Activated CD8-positive, alpha-beta T cell treated with anti-CD3 and anti-CD28 coated beads for 36 hours (primary cell): Measurements from ENCODE around the gene TNNI3K. TPM values are rescaled to one million over a fixed set of nuclear protein-coding genes. Genes with fewer than 3 reads are reported as not detected.

Experiments
- ATAC-seq: fragments of 200-7000 bp; cut with Tn5 transposase; one replicate; pipeline ENCODE4 v1.10.0; 2021; ENCODE audit warnings: mild to moderate bottlenecking, moderate library complexity
- CTCF ChIA-PET: fragments of 350-600 bp; sonication (Branson Sonifier 250); formaldehyde crosslinking; loops from one replicate; lab custom pipeline; 2021; ENCODE audit warnings: antibody characterized with exemption; lab: Charles Lee
- POLR2A ChIA-PET: fragments of 350-600 bp; sonication (Branson Sonifier 250); formaldehyde crosslinking; loops from one replicate; lab custom pipeline; 2021; ENCODE audit warnings: antibody characterized with exemption; lab: Charles Lee
- DNase-seq: peaks from one replicate; pipeline ENCODE4 v3.0.0-alpha.2; 2020
- H3K27ac Mint-ChIP-seq: one replicate; pipeline ENCODE4 v1.8.0; 2021; ENCODE audit warnings: mild to moderate bottlenecking, mixed read lengths
- H3K27me3 Mint-ChIP-seq: one replicate; pipeline ENCODE4 v1.8.0; 2021; ENCODE audit warnings: mixed read lengths
- H3K36me3 Mint-ChIP-seq: one replicate; pipeline ENCODE4 v1.8.0; 2021; ENCODE audit warnings: low read depth, mixed read lengths
- H3K4me1 Mint-ChIP-seq: one replicate; pipeline ENCODE4 v1.8.0; 2021; ENCODE audit warnings: low read depth, mixed read lengths
- H3K4me3 Mint-ChIP-seq: one replicate; pipeline ENCODE4 v1.8.0; 2021; ENCODE audit warnings: mild to moderate bottlenecking, moderate library complexity, mixed read lengths
- H3K9me3 Mint-ChIP-seq: one replicate; pipeline ENCODE4 v1.8.0; 2021; ENCODE audit warnings: mixed read lengths
- CTCF ChIP-seq: fragments of 200-600 bp; IDR thresholded peaks from one replicate; pipeline ENCODE4 v1.8.0; 2022; ENCODE audit warnings: antibody characterized with exemption, mild to moderate bottlenecking
- intact Hi-C: fragments of 100-400 bp; cut with micrococcal nuclease; formaldehyde crosslinking; loops from one replicate; pipeline ENCODE4 v1.10.0; 2022
- total RNA-seq, 2 experiments: library from RNA; stranded (reverse); gene quantifications; one replicate each; pipeline ENCODE4 v1.2.3, GENCODE V29; 2021

TNNI3K gene
- total RNA-seq, 2 experiments from 2014 or later, result 0.52 TPM; not detected in 1

- Mint-ChIP-seq H3K4me3 (no peak overlapping the region), H3K4me1 (no peaks in the 10 kb centered on the region), H3K9me3 (no peaks in the 10 kb centered on the region), H3K27ac (no peak overlapping the region), H3K36me3 (no peaks in the 10 kb centered on the region), H3K27me3 (no peaks in the 10 kb centered on the region)
- TF ChIP-seq CTCF, result no peak
- CTCF ChIA-PET, result no interaction called here
- intact Hi-C loops, result no loop called here
- DNase-seq (no peak), ATAC-seq (no peak)
- POLR2A ChIA-PET, result no interaction called here
These were observed 157.7 kb downstream of the TNNI3K start for GRCh38 chr1:74392840-74393239.

DNA sequence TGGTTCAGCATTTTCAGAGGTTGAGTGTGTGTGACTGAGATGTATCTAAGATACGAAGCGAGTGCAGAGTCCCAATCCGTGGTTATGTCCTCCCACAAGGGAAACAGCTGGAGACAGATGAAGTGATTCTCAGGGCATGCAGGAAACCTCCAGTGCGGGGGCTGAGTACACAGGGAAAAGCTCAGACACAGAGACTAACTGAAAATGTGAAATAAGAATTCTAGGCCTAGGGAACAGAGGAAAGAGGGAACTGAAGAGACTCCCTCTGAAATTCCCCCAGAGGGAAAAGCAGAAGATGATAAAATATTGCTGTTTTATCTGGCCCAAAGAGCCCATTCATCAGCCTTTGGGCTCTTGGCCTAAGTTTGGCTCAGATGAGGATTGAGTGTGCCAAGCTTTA, 160.4 kb downstream of the TNNI3K start:
- H3K27ac Mint-ChIP-seq, result no peak overlapping the region
- no peaks in the 10 kb centered on the region for H3K9me3 Mint-ChIP-seq
- H3K4me1 Mint-ChIP-seq, result no peaks in the 10 kb centered on the region
- no peak for DNase-seq
- no peaks in the 10 kb centered on the region for H3K36me3 Mint-ChIP-seq
- H3K4me3 Mint-ChIP-seq, result no peak overlapping the region
- POLR2A ChIA-PET, result no interaction called here
- intact Hi-C loops, result no loop called here
- CTCF ChIA-PET, result no interaction called here
- H3K27me3 Mint-ChIP-seq, result no peaks in the 10 kb centered on the region
- no peak for ATAC-seq
- TF ChIP-seq CTCF, result no peak

GRCh38 chr1:74396462-74396861, 161.3 kb downstream of the TNNI3K start:
- intact Hi-C loops, result no loop called here
- Mint-ChIP-seq H3K4me1 (no peaks in the 10 kb centered on the region), H3K27me3 (no peaks in the 10 kb centered on the region), H3K27ac (no peak overlapping the region), H3K9me3 (no peaks in the 10 kb centered on the region), H3K36me3 (no peaks in the 10 kb centered on the region), H3K4me3 (no peak overlapping the region)
- ATAC-seq (no peak), DNase-seq (no peak)
- ChIA-PET CTCF (no interaction called here), POLR2A (no interaction called here)
- no peak for TF ChIP-seq CTCF

DNA sequence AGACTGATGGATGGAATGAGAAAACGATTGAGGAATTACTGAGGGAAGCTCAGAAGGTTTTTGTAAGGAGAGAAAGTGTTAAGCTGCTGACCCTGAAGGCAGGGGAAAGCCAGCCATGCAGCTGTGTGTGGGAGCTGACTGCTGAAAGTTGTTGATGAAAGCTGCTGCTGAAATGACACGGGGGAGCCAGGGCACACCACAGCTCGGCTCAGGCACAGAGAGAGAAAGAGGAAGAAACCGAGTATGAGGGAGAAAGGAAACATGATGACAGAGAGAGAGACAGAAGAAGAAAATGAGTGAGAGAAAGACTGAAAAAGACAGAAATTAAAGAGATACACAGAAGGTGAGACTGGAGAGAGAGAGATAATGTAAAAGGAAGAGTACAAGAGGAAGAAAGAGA, 161.7 kb downstream of the TNNI3K start:
- POLR2A ChIA-PET, result no interaction called here
- H3K27ac Mint-ChIP-seq, result no peak overlapping the region

DNA sequence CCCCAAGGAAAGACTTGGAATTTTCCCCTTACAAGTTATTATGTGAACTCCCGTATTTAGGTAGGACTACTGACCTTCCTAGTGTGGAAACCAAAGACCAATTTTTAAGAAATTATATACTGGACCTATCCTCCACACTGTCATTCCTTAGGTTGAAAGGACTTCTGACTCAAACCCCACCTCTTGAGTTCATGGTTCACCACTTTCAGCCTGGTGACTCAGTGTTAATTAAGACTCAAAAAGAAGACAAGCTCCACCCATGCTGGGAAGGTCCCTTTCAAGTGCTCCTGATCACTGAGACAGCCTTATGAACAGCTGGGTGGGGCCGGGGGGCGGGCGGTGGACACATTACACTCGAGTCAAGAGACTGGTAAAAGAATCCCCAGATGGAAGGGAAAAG, 164.1 kb downstream of the TNNI3K start:
- H3K27me3 Mint-ChIP-seq, result no peaks in the 10 kb centered on the region
- H3K27ac Mint-ChIP-seq, result no peak overlapping the region
- no peaks in the 10 kb centered on the region for H3K36me3 Mint-ChIP-seq
- no peaks in the 10 kb centered on the region for H3K9me3 Mint-ChIP-seq
- intact Hi-C loops, result no loop called here
- H3K4me3 Mint-ChIP-seq, result no peak overlapping the region
- peak; percentile 55 for ATAC-seq
- POLR2A ChIA-PET, result no interaction called here
- no peak for TF ChIP-seq CTCF
- DNase-seq, result peak; percentile 3
- no peaks in the 10 kb centered on the region for H3K4me1 Mint-ChIP-seq
- CTCF ChIA-PET, result no interaction called here

More for the DNA sequence above, 161.7 kb downstream of the TNNI3K start:
- Mint-ChIP-seq H3K27me3 (no peaks in the 10 kb centered on the region), H3K36me3 (no peaks in the 10 kb centered on the region), H3K4me1 (no peaks in the 10 kb centered on the region), H3K4me3 (no peak overlapping the region), H3K9me3 (no peaks in the 10 kb centered on the region)
- no peak for TF ChIP-seq CTCF
- intact Hi-C loops, result no loop called here
- CTCF ChIA-PET, result no interaction called here
- DNase-seq, result no peak
- no peak for ATAC-seq
